ENCODE data around the gene HSF4. TPM values are rescaled to one million over a fixed set of nuclear protein-coding genes. Genes with fewer than 3 reads are reported as not detected.

HSF4 gene
- total and polyA plus RNA-seq, 2 donors: 4.5 to 75.2 TPM

- 78% methylated on average over 8 of the region's 8 CpGs for WGBS
Measured at GRCh38 chr16:67213197-67214019, 48.9 kb downstream of the HSF4 start.

DNA sequence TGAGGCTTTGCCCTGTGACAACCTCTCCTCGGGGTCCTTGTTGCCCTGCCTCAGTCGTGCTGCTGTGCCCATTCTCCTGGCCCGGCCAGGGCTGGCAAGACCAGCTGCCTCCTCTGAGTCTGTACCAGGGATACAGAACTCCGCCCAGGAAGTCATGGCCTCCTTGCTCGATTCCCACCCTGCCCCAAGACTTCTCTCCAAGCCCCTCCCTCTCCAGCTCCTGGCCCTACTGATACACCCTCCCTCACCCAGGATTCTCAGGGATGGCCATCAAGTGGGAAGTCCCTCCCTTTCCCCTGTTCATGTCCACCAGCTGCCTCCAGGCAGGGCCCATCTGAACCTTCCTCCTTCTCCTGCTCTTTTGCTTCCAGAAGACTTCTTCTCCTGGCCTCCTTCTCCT is 51.2 kb downstream of the HSF4 start:
- Histone ChIP-seq H3K27ac (ENCODE audit: low read depth) (no peak overlapping the region), H3K4me3 (ENCODE audit: low read depth, low read length) (no peak overlapping the region), H3K4me1 (ENCODE audit: insufficient read depth) (no peaks in the 10 kb centered on the region), H3K36me3 (ENCODE audit: insufficient read depth) (no peaks in the 10 kb centered on the region)
- WGBS: 69% methylated on average over 5 of the region's 5 CpGs
- no peak for DNase-seq (ENCODE audit: extremely low spot score)

More at GRCh38 chr16:67213197-67214019, 48.9 kb downstream of the HSF4 start:
- Histone ChIP-seq H3K4me1 (ENCODE audit: insufficient read depth) (no peaks in the 10 kb centered on the region), H3K36me3 (ENCODE audit: insufficient read depth) (no peaks in the 10 kb centered on the region), H3K4me3 (ENCODE audit: low read depth, low read length) (no peak overlapping the region), H3K27ac (ENCODE audit: low read depth) (no peak overlapping the region)
- DNase-seq (ENCODE audit: extremely low spot score): no peak

- WGBS: 66% methylated on average over 18 of the region's 18 CpGs
- no peaks in the 10 kb centered on the region for H3K4me1 ChIP-seq (ENCODE audit: insufficient read depth)
- no peaks in the 10 kb centered on the region for H3K36me3 ChIP-seq (ENCODE audit: insufficient read depth)
- H3K27ac ChIP-seq (ENCODE audit: low read depth): no peak overlapping the region
- H3K4me3 ChIP-seq (ENCODE audit: low read depth, low read length): no peak overlapping the region
- DNase-seq (ENCODE audit: extremely low spot score): no peak
Measured at GRCh38 chr16:67216612-67217490, 52.3 kb downstream of the HSF4 start.

Small RNA genes within 50 kb of the gene (small RNA-seq; reads per million reads assigned to genes)
- 11.4 reads per million, percentile 94 among the genes with 10 or more reads in this experiment for gene MIR328

Other genes with a start within 250 kb of the HSF4 start
- not detected for gene CDH16, start 245.9 kb upstream of the HSF4 start, total RNA-seq
- gene CDH16, start 245.9 kb upstream of the HSF4 start, polyA plus RNA-seq: not detected
- gene RRAD, start 239.2 kb upstream of the HSF4 start, total RNA-seq: 7.0 TPM
- gene RRAD, start 239.2 kb upstream of the HSF4 start, polyA plus RNA-seq: 26.1 TPM
- 52.0 TPM for gene CIAO2B, start 230.3 kb upstream of the HSF4 start, total RNA-seq
- 174 TPM for gene CIAO2B, start 230.3 kb upstream of the HSF4 start, polyA plus RNA-seq
- 12.9 TPM for gene CES2, start 229.2 kb upstream of the HSF4 start, total RNA-seq
- 32.5 TPM for gene CES2, start 229.2 kb upstream of the HSF4 start, polyA plus RNA-seq
- not detected for gene CES3, start 203.5 kb upstream of the HSF4 start, total RNA-seq
- 0.19 TPM for gene CES3, start 203.5 kb upstream of the HSF4 start, polyA plus RNA-seq
- 4.9 TPM for gene CES4A, start 176.2 kb upstream of the HSF4 start, total RNA-seq
- 4.0 TPM for gene CES4A, start 176.2 kb upstream of the HSF4 start, polyA plus RNA-seq
- gene CBFB, start 135.6 kb upstream of the HSF4 start, total RNA-seq: 62.5 TPM
- 19.3 TPM for gene CBFB, start 135.6 kb upstream of the HSF4 start, polyA plus RNA-seq
- 22.8 TPM for gene PHAF1, start 54.8 kb upstream of the HSF4 start, total RNA-seq
- 11.0 TPM for gene PHAF1, start 54.8 kb upstream of the HSF4 start, polyA plus RNA-seq
- gene B3GNT9, start 13.7 kb upstream of the HSF4 start, total RNA-seq: 22.4 TPM
- 26.4 TPM for gene B3GNT9, start 13.7 kb upstream of the HSF4 start, polyA plus RNA-seq
- gene TRADD, start 4.8 kb upstream of the HSF4 start, total RNA-seq: 7.3 TPM
- 38.1 TPM for gene TRADD, start 4.8 kb upstream of the HSF4 start, polyA plus RNA-seq
- gene FBXL8, start 4.8 kb upstream of the HSF4 start, total RNA-seq: 4.7 TPM
- 20.4 TPM for gene FBXL8, start 4.8 kb upstream of the HSF4 start, polyA plus RNA-seq
- gene NOL3, start 5.8 kb downstream of the HSF4 start, total RNA-seq: 5.3 TPM
- gene NOL3, start 5.8 kb downstream of the HSF4 start, polyA plus RNA-seq: 66.6 TPM
- gene MATCAP1, start 19.2 kb downstream of the HSF4 start, total RNA-seq: 11.4 TPM
- gene MATCAP1, start 19.2 kb downstream of the HSF4 start, polyA plus RNA-seq: 20.9 TPM
- gene EXOC3L1, start 25.4 kb downstream of the HSF4 start, total RNA-seq: 3.4 TPM
- gene EXOC3L1, start 25.4 kb downstream of the HSF4 start, polyA plus RNA-seq: 3.7 TPM
- 28.0 TPM for gene E2F4, start 27.4 kb downstream of the HSF4 start, total RNA-seq
- 65.0 TPM for gene E2F4, start 27.4 kb downstream of the HSF4 start, polyA plus RNA-seq
- gene ELMO3, start 34.4 kb downstream of the HSF4 start, total RNA-seq: 2.7 TPM
- 6.4 TPM for gene ELMO3, start 34.4 kb downstream of the HSF4 start, polyA plus RNA-seq
- 12.6 TPM for gene TMEM208, start 62.4 kb downstream of the HSF4 start, total RNA-seq
- 54.4 TPM for gene TMEM208, start 62.4 kb downstream of the HSF4 start, polyA plus RNA-seq
- 7.5 TPM for gene FHOD1, start 82.7 kb downstream of the HSF4 start, total RNA-seq
- 16.4 TPM for gene FHOD1, start 82.7 kb downstream of the HSF4 start, polyA plus RNA-seq
- 0.32 TPM for gene SLC9A5, start 84.2 kb downstream of the HSF4 start, total RNA-seq
- gene SLC9A5, start 84.2 kb downstream of the HSF4 start, polyA plus RNA-seq: 0.29 TPM
- gene PLEKHG4, start 114.8 kb downstream of the HSF4 start, total RNA-seq: 12.8 TPM
- 5.8 TPM for gene PLEKHG4, start 114.8 kb downstream of the HSF4 start, polyA plus RNA-seq
- gene KCTD19, start 162.0 kb downstream of the HSF4 start, total RNA-seq: 1.1 TPM
- gene KCTD19, start 162.0 kb downstream of the HSF4 start, polyA plus RNA-seq: 0.14 TPM
- gene LRRC36, start 162.1 kb downstream of the HSF4 start, total RNA-seq: 2.1 TPM
- 0.19 TPM for gene LRRC36, start 162.1 kb downstream of the HSF4 start, polyA plus RNA-seq
- 24.0 TPM for gene TPPP3, start 228.8 kb downstream of the HSF4 start, total RNA-seq
- 14.6 TPM for gene TPPP3, start 228.8 kb downstream of the HSF4 start, polyA plus RNA-seq

Data from urinary bladder (tissue), 4 donors.